Right renal cortex interstitium (tissue), 3 donors: ENCODE data around the gene CHMP4B. TPM values are rescaled to one million over a fixed set of nuclear protein-coding genes. Genes with fewer than 3 reads are reported as not detected.

Experiments used
- DNase-seq, 3 donors: peaks; one replicate each; pipeline ENCODE4 v3.0.0-alpha.2; 2013; ENCODE audit warnings: low read depth in 3 of 3, low spot score in 2 of 3
- polyA plus RNA-seq, 3 donors: library from polyadenylated mRNA; unstranded; fragments of 120-200 nt; gene quantifications; one replicate each; pipeline ENCODE4 v1.2.1, GENCODE V29; 2013; ENCODE audit not compliant: insufficient read length in 3 of 3

Gene CHMP4B
- 100 to 1,000 TPM; 111 to 117 (median 114) TPM for polyA plus RNA-seq

GRCh38 chr20:33810885-33811775 is at the start of gene CHMP4B:
CHMP4B (plus strand) TSS chr20:33811348; CDS start chr20:33811469, 121 bp downstream.
- peak; percentile 90 to 98 (median 95) for DNase-seq

GRCh38 chr20:33761698-33762250 is 49.4 kb upstream of the CHMP4B start:
- no peak for DNase-seq

GRCh38 chr20:33765099-33765498 is 46.0 kb upstream of the CHMP4B start:
- no peak for DNase-seq

- no peak for DNase-seq
Observed at GRCh38 chr20:33765592-33765991, 45.6 kb upstream of the CHMP4B start.

GRCh38 chr20:33766686-33767085 is 44.5 kb upstream of the CHMP4B start:
- no peak for DNase-seq

- DNase-seq, result no peak
Observed at GRCh38 chr20:33767777-33768138, 43.4 kb upstream of the CHMP4B start.

GRCh38 chr20:33769043-33769442 is 42.1 kb upstream of the CHMP4B start:
- DNase-seq, result no peak

- no peak for DNase-seq
Observed at GRCh38 chr20:33770005-33770404, 41.1 kb upstream of the CHMP4B start.

- DNase-seq, result no peak
Observed at GRCh38 chr20:33771938-33772337, 39.2 kb upstream of the CHMP4B start.

GRCh38 chr20:33772439-33772838 is 38.7 kb upstream of the CHMP4B start:
- DNase-seq, result no peak

- DNase-seq, result no peak
Observed at GRCh38 chr20:33773412-33774089, 37.6 kb upstream of the CHMP4B start.

GRCh38 chr20:33777816-33778215 is 33.3 kb upstream of the CHMP4B start:
- DNase-seq, result no peak

GRCh38 chr20:33781133-33781532 is 30.0 kb upstream of the CHMP4B start:
- no peak for DNase-seq

GRCh38 chr20:33781945-33782344 is 29.2 kb upstream of the CHMP4B start:
- DNase-seq, result no peak

GRCh38 chr20:33783256-33783655 is 27.9 kb upstream of the CHMP4B start:
- no peak for DNase-seq

GRCh38 chr20:33783818-33784217 is 27.3 kb upstream of the CHMP4B start:
- no peak for DNase-seq

- DNase-seq, result no peak
Observed at GRCh38 chr20:33784225-33784624, 26.9 kb upstream of the CHMP4B start.

GRCh38 chr20:33785503-33785902 is 25.6 kb upstream of the CHMP4B start:
- no peak for DNase-seq

- no peak for DNase-seq
Observed at GRCh38 chr20:33787253-33787891, 23.8 kb upstream of the CHMP4B start.

GRCh38 chr20:33788351-33789049 is 22.6 kb upstream of the CHMP4B start:
- DNase-seq, result no peak
